Left cardiac atrium (tissue), 4 donors: ENCODE data around the gene MGAT2. TPM values are rescaled to one million over a fixed set of nuclear protein-coding genes. Genes with fewer than 3 reads are reported as not detected.
"Not testable (repeated sequence)": the region's sequence is repeated elsewhere in the genome, so short reads cannot be mapped to it uniquely, and the experiment has no call there.

Source experiments
- ATAC-seq, 2 donors: fragments of 200-7000 bp; cut with Tn5 transposase; one replicate each; pipeline ENCODE4 v1.9.1; 2020; ENCODE audit warnings: mild to moderate bottlenecking in 2 of 2, moderate library complexity in 2 of 2
- DNase-seq: peaks from one replicate; pipeline ENCODE4 v3.0.0-alpha.2; 2020
- intact Hi-C, 2 donors: fragments of 100-400 bp; cut with DNase I; formaldehyde crosslinking; loops; one replicate each; pipeline versions ENCODE4 v1.14.1 to v1.15.1; 2022 to 2023
- total RNA-seq, 2 donors: library from RNA; stranded (reverse); fragmentation: NEBNext Ultra II Directional; extraction: Animal tissue kit (Norgen Biotek cat#: 25700); gene quantifications; one replicate each; pipeline ENCODE4 v1.2.1, GENCODE V29; 2021
- donor health status: DM: no; HTN: yes; CAD: no.
- donor health status: DM: no; HTN: yes; CAD: no; lungs with severe emphysema.
- donor health status: DM: yes; HTN: yes; CAD: no.
- donor health status: Dilated cardiomyopathy.

Gene MGAT2
- total RNA-seq, 2 donors from 2014 or later, result 16.6 to 24.7 TPM

DNA sequence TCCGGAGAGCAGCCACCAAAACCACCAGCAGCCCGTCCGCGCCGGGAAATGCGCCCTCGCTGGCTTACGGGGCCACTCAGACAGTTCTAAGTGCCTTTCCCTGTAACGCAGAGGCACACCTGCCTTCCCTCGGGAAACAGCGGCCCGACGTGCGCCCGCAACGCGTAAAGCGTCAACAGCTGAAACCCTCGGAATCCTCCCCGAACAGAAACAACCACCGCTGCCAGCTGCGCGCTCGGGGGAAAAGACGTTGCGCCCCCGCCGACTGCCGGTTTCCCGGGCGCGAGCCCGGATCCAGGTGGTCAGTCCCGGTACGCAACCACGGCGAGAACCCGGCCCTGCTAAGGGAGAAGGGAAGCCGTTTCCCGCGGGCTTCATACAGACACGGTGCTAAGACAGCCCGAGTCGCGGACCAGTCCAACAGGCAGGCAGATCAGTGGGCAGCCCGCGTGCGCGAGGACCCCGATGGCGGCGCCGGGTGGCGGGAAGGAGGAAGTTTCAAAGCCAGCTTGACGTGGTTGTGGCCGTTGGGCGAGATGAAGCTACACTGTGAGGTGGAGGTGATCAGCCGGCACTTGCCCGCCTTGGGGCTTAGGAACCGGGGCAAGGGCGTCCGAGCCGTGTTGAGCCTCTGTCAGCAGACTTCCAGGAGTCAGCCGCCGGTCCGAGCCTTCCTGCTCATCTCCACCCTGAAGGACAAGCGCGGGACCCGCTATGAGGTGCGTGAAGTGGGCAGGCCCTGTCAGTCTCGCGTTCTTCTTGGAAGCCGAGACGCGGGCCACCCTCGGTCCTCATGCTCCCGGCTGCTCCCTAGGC lies 21.9 kb upstream of the MGAT2 start, which contains the start of gene LRR1:
LRR1 (plus strand) TSS at position 456 of the 816 bp plus-strand sequence; CDS start at position 537, 81 bp downstream.
- DNase-seq (peak; percentile 89), ATAC-seq (peak; percentile 90)
- intact Hi-C loops, result no loop called here

- intact Hi-C loops, result no loop called here
- ATAC-seq (no peak), DNase-seq (no peak)
Observed at GRCh38 chr14:49607583-49607982, 13.0 kb upstream of the MGAT2 start.

DNA sequence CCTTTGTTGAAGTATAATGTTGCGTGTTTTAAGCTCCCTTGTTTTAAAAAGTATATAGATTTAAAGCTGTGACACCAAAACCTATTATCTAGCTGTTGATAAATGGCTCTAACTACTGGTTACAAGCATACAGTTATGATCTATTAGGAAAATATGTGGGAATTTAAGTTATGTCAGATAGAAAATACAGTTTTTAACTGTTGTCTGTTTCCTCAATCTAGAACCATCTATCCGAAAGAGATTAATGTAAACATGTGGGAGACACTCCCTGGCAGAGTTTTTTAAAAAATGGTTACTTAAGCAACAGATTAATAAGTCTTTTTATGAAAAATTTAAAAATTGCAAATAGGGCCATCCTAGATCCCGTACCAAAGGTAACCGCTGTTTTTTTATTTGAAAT lies 8.3 kb upstream of the MGAT2 start:
- no peak for ATAC-seq
- intact Hi-C loops, result no loop called here
- no peak for DNase-seq

DNA sequence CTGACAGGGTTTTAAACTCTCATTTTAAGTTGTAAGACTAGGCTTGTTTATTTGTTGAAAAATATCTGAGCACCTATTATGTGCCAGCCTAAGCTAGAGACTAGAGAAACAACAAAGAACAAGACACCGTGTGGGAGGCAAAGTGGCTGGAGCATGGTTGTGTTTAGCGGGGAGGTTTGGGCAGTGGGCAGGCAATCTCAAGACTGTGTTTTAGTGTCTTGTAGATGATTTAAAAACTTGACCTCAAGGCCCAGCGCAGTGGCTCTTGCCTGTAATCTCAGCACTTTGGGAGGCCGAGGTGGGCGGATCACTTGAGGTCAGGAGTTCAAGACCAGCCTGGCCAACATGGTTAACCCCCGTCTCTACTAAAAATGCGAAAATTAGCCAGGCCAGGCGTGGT lies 7.9 kb upstream of the MGAT2 start:
- intact Hi-C loops, result no loop called here
- ATAC-seq, result no peak
- no peak for DNase-seq

- no peak for ATAC-seq
- DNase-seq, result no peak
- intact Hi-C loops, result no loop called here
Observed at GRCh38 chr14:49614196-49614595, 6.4 kb upstream of the MGAT2 start.

- intact Hi-C loops, result no loop called here
- DNase-seq (no peak), ATAC-seq (no peak)
Observed at GRCh38 chr14:49615776-49616175, 4.8 kb upstream of the MGAT2 start.

GRCh38 chr14:49617852-49618519 lies 2.6 kb upstream of the MGAT2 start:
- no peak for ATAC-seq
- no peak for DNase-seq
- intact Hi-C loops, result no loop called here

- ATAC-seq, DNase-seq, intact Hi-C loops: not testable (repeated sequence)
Observed at GRCh38 chr14:49619273-49619672, 1.3 kb upstream of the MGAT2 start.

- DNase-seq (no peak), ATAC-seq (no peak)
- intact Hi-C loops, result no loop called here
Observed at GRCh38 chr14:49619730-49620129, 869 bp upstream of the MGAT2 start.

- intact Hi-C loops, result no loop called here
- peak; percentile 84 for DNase-seq
- peak; percentile 70 to 73 for ATAC-seq
Observed at GRCh38 chr14:49621114-49621881, 699 bp downstream of the MGAT2 start.

DNA sequence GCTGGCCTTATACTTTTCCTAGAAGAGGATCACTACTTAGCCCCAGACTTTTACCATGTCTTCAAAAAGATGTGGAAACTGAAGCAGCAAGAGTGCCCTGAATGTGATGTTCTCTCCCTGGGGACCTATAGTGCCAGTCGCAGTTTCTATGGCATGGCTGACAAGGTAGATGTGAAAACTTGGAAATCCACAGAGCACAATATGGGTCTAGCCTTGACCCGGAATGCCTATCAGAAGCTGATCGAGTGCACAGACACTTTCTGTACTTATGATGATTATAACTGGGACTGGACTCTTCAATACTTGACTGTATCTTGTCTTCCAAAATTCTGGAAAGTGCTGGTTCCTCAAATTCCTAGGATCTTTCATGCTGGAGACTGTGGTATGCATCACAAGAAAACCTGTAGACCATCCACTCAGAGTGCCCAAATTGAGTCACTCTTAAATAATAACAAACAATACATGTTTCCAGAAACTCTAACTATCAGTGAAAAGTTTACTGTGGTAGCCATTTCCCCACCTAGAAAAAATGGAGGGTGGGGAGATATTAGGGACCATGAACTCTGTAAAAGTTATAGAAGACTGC lies 1.5 kb downstream of the MGAT2 start:
- intact Hi-C loops, result no loop called here
- no peak for ATAC-seq
- DNase-seq, result no peak

- ATAC-seq (no peak), DNase-seq (no peak)
- intact Hi-C loops, result no loop called here
Observed at GRCh38 chr14:49623387-49623786, 2.8 kb downstream of the MGAT2 start.

DNA sequence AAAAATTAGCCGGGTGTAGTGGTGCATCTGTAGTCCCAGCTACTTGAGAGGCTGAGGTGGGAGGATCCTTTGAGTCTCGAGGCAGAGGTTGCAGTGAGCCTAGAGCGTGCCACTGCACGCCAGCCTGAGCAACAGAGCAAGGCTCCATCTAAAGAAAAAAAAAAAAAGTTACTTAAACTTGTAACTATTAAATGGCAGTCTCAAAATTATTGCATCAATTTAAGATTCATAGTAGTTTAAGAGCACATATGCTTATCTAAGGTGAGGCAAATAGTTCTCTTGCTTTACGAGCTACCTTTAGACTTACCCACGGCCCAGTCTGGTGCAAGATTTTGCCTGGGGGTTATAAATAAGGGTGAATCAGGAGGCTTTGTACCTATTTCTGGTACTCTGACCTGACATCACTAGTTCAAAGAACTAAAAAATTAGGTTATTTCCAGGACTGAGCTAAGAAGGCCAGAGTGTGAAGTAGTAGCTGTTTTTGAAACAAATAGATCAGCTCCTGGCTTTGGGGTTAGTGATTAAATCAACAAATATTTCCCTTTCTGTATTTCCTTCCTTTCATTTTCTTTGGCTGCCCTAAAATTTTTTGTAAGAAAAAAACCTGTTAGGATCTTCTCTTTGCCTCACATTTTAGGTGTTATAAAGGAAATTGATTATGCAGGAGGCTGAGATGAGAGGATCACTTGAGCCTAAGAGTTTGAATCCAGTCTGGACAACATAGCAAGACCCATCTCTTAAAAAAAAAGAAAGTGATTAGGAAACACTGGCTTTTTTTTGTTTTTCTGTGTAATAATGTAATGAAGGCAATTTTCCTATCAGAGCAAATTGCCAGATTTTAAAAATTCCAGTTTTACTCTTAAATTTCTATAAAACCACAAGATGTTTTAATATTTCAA lies 3.6 kb downstream of the MGAT2 start:
- ATAC-seq (no peak), DNase-seq (no peak)
- intact Hi-C loops, result no loop called here

GRCh38 chr14:49633640-49634546 lies 13.3 kb downstream of the MGAT2 start:
- intact Hi-C loops, result loop anchor here in 1 of 2 donors (5.0 to 10.0 kb wide), 2 partner anchors 61 to 138 kb away; partner anchors contain the start of gene KLHDC1
- ATAC-seq, result peak; percentile 94 to 96

DNA sequence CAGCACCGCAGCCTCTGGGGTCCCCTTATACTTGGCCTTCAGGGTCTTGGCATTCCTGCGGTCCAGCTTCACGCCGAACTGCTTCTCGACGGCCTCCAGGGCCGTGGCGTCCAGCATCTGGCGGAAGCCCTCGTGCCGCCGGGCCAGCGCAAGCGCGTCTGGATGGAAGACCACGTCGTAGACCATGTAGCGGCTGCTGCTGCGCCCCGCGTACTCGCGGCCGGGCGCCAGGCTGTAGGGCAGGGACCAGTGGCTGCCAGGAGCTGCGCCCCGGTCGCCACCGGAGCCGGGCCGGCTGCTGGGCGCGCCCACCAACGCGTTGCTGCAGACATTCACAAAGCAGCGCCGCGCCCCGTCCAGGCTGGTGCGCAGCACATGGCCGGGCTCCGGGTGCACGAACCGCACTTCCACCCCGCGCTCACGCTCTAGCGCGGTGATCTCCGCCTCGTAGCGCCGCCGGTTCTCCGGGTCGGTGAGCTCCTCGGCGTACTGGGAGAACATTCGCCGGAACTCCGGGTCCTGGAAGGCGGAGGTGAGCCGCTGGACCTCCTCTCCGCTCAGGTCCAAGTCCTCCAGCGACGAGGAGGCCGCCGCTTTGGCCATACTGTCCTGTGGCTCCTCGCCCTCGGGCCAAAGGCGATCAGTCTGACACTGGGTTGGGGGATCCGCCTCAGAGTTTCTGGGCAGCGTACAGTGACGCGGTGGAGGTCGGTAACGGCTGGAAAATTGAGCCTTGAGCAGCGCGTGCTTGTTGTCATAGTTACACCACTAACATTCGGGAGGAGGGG lies 14.1 kb downstream of the MGAT2 start, which contains the start of gene DNAAF2:
DNAAF2 (minus strand) TSS at position 698 of the 788 bp plus-strand sequence; CDS start at position 603, 95 bp downstream.
- DNase-seq (peak; percentile 58), ATAC-seq (peak; percentile 59 to 65)
- intact Hi-C loops, result loop anchor here in 1 of 2 donors (5.0 to 10.0 kb wide), 2 partner anchors 60 to 138 kb away; partner anchors contain the start of gene KLHDC1

More at GRCh38 chr14:49633640-49634546, 13.3 kb downstream of the MGAT2 start:
- DNase-seq, result peak; percentile 95

GRCh38 chr14:49636866-49637265 lies 16.3 kb downstream of the MGAT2 start:
- intact Hi-C loops, result loop anchor here in 1 of 2 donors (10.0 kb wide), 1 partner anchor 58 kb away; the partner anchor contains the start of gene KLHDC1
- DNase-seq (no peak), ATAC-seq (no peak)
